ENCODE data around the gene HELZ. TPM values are rescaled to one million over a fixed set of nuclear protein-coding genes. Genes with fewer than 3 reads are reported as not detected.
A peak's percentile ranks its signal among the peaks of the same experiment; 100 is the strongest.

HELZ gene
- total RNA-seq, 1 experiment from 2014 or later: 31.3 TPM

DNA sequence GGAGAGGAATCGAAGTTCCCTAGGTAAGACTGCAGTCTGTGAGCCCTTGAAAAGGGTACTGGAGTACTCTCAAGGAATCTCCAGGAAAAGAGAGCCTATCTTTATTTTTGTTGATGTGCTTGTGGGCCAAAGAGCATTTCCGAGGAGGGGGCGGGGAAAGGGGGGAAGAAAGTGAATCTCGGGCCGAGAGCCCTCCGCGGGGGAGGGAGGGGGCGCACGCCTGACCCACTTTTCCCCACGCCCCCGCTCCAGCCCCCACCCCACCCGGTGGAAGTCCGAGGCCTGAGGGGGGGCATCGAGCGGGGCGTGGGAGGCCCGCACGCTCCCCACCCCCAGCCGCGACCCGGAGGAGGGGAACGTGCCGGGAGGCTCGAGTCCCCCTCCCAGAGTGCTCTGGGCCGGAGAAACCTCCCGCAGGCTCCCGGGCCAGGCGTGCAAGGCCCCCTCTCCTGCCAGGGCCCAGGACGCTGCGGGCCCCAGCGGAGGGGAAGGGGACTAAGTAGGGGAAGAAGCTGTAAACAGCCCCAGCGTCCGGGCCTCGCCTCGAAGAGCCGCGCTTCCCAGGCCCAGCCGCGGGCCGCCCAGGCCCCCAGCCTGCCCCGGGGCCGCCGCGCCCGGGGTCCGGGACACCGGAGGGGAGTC lies 444 bp downstream of the HELZ start:
- Histone ChIP-seq H3K27ac (ENCODE audit: low read length) (peak overlapping the region; percentile 9; the same call in 1 of the 2 replicates), H3K9me2 (replicated peaks; ENCODE audit: low read length) (no peaks in the 10 kb centered on the region), H3K9me3 (ENCODE audit: low read length) (no peaks in the 10 kb centered on the region), H3K9ac (ENCODE audit: low read length) (peak overlapping the region; percentile 87), H3F3A (ENCODE audit: low read length, unreplicated experiment) (no peaks in the 10 kb centered on the region), H4K20me1 (ENCODE audit: low read length) (peaks cover 19% of the 10 kb centered on the region), H3K4me2 (ENCODE audit: low read length) (peak overlapping the region; percentile 93), H3K79me2 (ENCODE audit: low read length) (peaks cover 52% of the 10 kb centered on the region), H3K4me3 (ENCODE audit: low read length) (peak overlapping the region; percentile 93), H3K36me3 (ENCODE audit: low read depth, low read length) (peaks cover 12% of the 10 kb centered on the region; the same call in 1 of the 2 replicates), H2AFZ (ENCODE audit: low read length) (peak overlapping the region; percentile 81), H3K4me1 (ENCODE audit: insufficient read depth, low read length) (peaks cover 20% of the 10 kb centered on the region), H3K27me3 (ENCODE audit: low read length) (no peaks in the 10 kb centered on the region)
- intact Hi-C loops (cut with micrococcal nuclease): loop anchor here (5.0 kb wide), 1 partner anchor 123 kb away; the partner anchor contains the start of gene PSMD12
- CTCF ChIA-PET: interaction anchor here (0.6 kb wide), 1 partner anchor 118 kb away, joined by 3 read pairs; no protein-coding TSS in a partner anchor
- POLR2A ChIA-PET (ENCODE audit: unreplicated experiment): no interaction called here
- TF ChIP-seq EZH2 (IDR thresholded peaks at IDR 0.05; ENCODE audit: low read length, unreplicated experiment) (no peak), EZH2phosphoT487 (IDR thresholded peaks at IDR 0.05; ENCODE audit: borderline replicate concordance, low read length) (no peak)
- TF ChIP-seq, protein P1, sequence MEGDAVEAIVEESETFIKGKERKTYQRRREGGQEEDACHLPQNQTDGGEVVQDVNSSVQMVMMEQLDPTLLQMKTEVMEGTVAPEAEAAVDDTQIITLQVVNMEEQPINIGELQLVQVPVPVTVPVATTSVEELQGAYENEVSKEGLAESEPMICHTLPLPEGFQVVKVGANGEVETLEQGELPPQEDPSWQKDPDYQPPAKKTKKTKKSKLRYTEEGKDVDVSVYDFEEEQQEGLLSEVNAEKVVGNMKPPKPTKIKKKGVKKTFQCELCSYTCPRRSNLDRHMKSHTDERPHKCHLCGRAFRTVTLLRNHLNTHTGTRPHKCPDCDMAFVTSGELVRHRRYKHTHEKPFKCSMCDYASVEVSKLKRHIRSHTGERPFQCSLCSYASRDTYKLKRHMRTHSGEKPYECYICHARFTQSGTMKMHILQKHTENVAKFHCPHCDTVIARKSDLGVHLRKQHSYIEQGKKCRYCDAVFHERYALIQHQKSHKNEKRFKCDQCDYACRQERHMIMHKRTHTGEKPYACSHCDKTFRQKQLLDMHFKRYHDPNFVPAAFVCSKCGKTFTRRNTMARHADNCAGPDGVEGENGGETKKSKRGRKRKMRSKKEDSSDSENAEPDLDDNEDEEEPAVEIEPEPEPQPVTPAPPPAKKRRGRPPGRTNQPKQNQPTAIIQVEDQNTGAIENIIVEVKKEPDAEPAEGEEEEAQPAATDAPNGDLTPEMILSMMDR (conservative IDR thresholded peaks at IDR 0.05; ENCODE audit: low read depth, low read length): no peak
- peak; percentile 6 for ATAC-seq
- DNase-seq: no peak
- no TSS peak for BruUV-seq (replicated peaks)

DNA sequence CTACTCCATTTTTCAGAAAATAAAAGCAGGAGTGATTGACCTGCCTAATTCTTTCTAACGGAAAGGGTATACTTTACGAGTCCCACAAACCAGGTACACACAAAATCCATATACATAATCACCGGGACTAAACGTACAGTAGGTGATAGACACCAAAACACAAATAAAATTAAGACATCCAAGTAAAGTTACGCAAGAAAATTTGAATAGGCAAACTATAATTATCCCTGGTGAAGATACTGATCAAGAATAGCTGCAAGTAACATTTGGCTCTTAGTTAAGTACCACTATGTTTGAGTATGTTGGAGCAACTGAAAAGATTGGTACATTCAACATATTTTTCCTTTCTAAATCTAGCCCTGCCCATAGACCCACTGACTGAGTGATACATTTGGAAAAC lies 1.7 kb downstream of the HELZ start:
- TF ChIP-seq, protein P1 (conservative IDR thresholded peaks at IDR 0.05; ENCODE audit: low read depth, low read length): no peak
- TF ChIP-seq EZH2 (IDR thresholded peaks at IDR 0.05; ENCODE audit: low read length, unreplicated experiment): no peak
- TF ChIP-seq EZH2phosphoT487 (IDR thresholded peaks at IDR 0.05; ENCODE audit: borderline replicate concordance, low read length): no peak
- intact Hi-C loops (cut with micrococcal nuclease): no loop called here
- Histone ChIP-seq H4K20me1 (ENCODE audit: low read length) (peaks cover 19% of the 10 kb centered on the region), H3K27me3 (ENCODE audit: low read length) (no peaks in the 10 kb centered on the region), H3F3A (ENCODE audit: low read length, unreplicated experiment) (no peaks in the 10 kb centered on the region), H3K27ac (ENCODE audit: low read length) (no peak overlapping the region), H3K9ac (ENCODE audit: low read length) (no peak overlapping the region), H3K4me2 (ENCODE audit: low read length) (peak overlapping the region; percentile 93), H3K9me2 (replicated peaks; ENCODE audit: low read length) (no peaks in the 10 kb centered on the region), H3K79me2 (ENCODE audit: low read length) (peaks cover 59% of the 10 kb centered on the region), H3K4me1 (ENCODE audit: insufficient read depth, low read length) (peaks cover 20% of the 10 kb centered on the region), H3K4me3 (ENCODE audit: low read length) (peak overlapping the region; percentile 93), H2AFZ (ENCODE audit: low read length) (no peak overlapping the region), H3K36me3 (ENCODE audit: low read depth, low read length) (peaks cover 21% of the 10 kb centered on the region), H3K9me3 (ENCODE audit: low read length) (no peaks in the 10 kb centered on the region)
- BruUV-seq (replicated peaks): no TSS peak
- POLR2A ChIA-PET (ENCODE audit: unreplicated experiment): no interaction called here
- CTCF ChIA-PET: no interaction called here
- ATAC-seq: no peak
- DNase-seq: no peak

DNA sequence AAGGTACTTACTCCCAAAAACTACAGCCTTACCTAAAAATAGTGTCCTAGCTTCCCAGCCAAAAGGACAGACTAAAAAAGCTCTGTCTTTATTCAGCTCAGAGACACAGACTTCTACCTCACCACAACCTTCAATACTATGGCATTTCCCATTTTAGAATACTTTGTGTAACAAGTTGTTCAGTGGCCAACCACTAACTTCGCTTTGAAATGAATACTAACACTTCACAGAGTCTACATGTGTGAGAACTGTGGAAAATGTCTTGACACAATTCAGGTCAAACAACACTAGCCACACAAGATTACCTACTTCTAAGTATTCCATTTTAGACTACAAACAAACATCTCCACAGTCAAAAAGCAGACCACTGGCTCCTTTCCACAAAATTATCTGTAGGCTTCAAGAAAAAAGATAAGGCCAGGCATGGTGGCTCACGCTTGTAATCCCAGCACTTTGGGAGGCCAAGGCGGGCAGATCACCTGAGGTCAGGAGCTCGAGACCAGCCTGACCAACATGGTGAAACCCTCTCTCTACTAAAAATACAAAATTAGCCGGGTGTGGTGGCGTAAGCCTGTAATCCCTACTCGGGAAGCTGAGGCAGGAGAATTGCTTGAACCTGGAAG lies 3.2 kb downstream of the HELZ start:
- H3K9ac ChIP-seq (ENCODE audit: low read length): no peak overlapping the region
- H3K9me3 ChIP-seq (ENCODE audit: low read length): no peaks in the 10 kb centered on the region
- no peak overlapping the region for H3K27ac ChIP-seq (ENCODE audit: low read length)
- H3F3A ChIP-seq (ENCODE audit: low read length, unreplicated experiment): no peaks in the 10 kb centered on the region
- H3K79me2 ChIP-seq (ENCODE audit: low read length): peaks cover 63% of the 10 kb centered on the region
- H2AFZ ChIP-seq (ENCODE audit: low read length): no peak overlapping the region
- ChIA-PET POLR2A (ENCODE audit: unreplicated experiment) (no interaction called here), CTCF (no interaction called here)
- no peaks in the 10 kb centered on the region for H3K9me2 ChIP-seq (replicated peaks; ENCODE audit: low read length)
- ATAC-seq (no peak), DNase-seq (no peak)
- no TSS peak for BruUV-seq (replicated peaks)
- H3K4me3 ChIP-seq (ENCODE audit: low read length): no peak overlapping the region
- H4K20me1 ChIP-seq (ENCODE audit: low read length): peaks cover 19% of the 10 kb centered on the region
- intact Hi-C loops (cut with micrococcal nuclease): no loop called here
- no peak for TF ChIP-seq EZH2phosphoT487 (IDR thresholded peaks at IDR 0.05; ENCODE audit: borderline replicate concordance, low read length)
- no peak for TF ChIP-seq EZH2 (IDR thresholded peaks at IDR 0.05; ENCODE audit: low read length, unreplicated experiment)
- TF ChIP-seq, protein P1 (conservative IDR thresholded peaks at IDR 0.05; ENCODE audit: low read depth, low read length): no peak
- no peak overlapping the region for H3K4me2 ChIP-seq (ENCODE audit: low read length)
- H3K4me1 ChIP-seq (ENCODE audit: insufficient read depth, low read length): peaks cover 16% of the 10 kb centered on the region
- no peaks in the 10 kb centered on the region for H3K27me3 ChIP-seq (ENCODE audit: low read length)
- H3K36me3 ChIP-seq (ENCODE audit: low read depth, low read length): peaks cover 27% of the 10 kb centered on the region

Measured in PC-3 (cell line).